DOHH2 (cell line): ENCODE results near the gene PPARA.

ENCODE experiments used
- H3F3A ChIP-seq: fragments of 200-600 bp; sonication (generic), shearing (Covaris generic); 2 replicates; pipeline ENCODE4 v1.6.0; 2016; ENCODE audit warnings: antibody characterized with exemption, mild to moderate bottlenecking; ENCODE audit not compliant: control insufficient read depth, insufficient read depth
- H3K27ac ChIP-seq: fragments of 200-600 bp; sonication (generic); 2 replicates; pipeline ENCODE4 v1.5.1; 2014; ENCODE audit warnings: low read depth, mild to moderate bottlenecking, low read length, moderate library complexity
- H3K27me3 ChIP-seq: fragments of 200-600 bp; sonication (generic); 2 replicates; pipeline ENCODE4 v1.6.1; 2014; ENCODE audit warnings: mild to moderate bottlenecking, low read length, mixed read lengths; ENCODE audit not compliant: control insufficient read depth
- H3K36me3 ChIP-seq: fragments of 200-600 bp; sonication (generic); 2 replicates; pipeline ENCODE4 v1.6.1; 2014; ENCODE audit warnings: mild to moderate bottlenecking, low read length, moderate library complexity, mixed read lengths; ENCODE audit not compliant: control insufficient read depth
- H3K4me1 ChIP-seq: fragments of 200-600 bp; sonication (generic); 2 replicates; pipeline ENCODE4 v1.6.1; 2014; ENCODE audit warnings: mild to moderate bottlenecking, low read length, mixed read lengths; ENCODE audit not compliant: control insufficient read depth
- H3K4me2 ChIP-seq: fragments of 200-600 bp; sonication (generic); 2 replicates; pipeline ENCODE4 v1.6.0; 2014; ENCODE audit warnings: mild to moderate bottlenecking, low read length, moderate library complexity
- H3K4me3 ChIP-seq: fragments of 200-600 bp; sonication (generic); 2 replicates; pipeline ENCODE4 v1.5.1; 2014; ENCODE audit warnings: mild to moderate bottlenecking, low read length, mixed read lengths
- H3K79me2 ChIP-seq: fragments of 200-600 bp; sonication (generic); 2 replicates; pipeline ENCODE4 v1.6.1; 2014; ENCODE audit warnings: mild to moderate bottlenecking, low read length, mixed read lengths; ENCODE audit not compliant: control insufficient read depth
- H3K9me2 ChIP-seq: fragments of 200-600 bp; sonication (generic); replicated peaks from 2 replicates; pipeline ENCODE4 v1.6.1; 2014; ENCODE audit warnings: mild to moderate bottlenecking, low read length, mixed read lengths; ENCODE audit not compliant: control insufficient read depth
- H3K9me3 ChIP-seq: fragments of 200-600 bp; sonication (generic); 2 replicates; pipeline ENCODE4 v1.6.1; 2014; ENCODE audit warnings: antibody characterized with exemption, low read length, mixed read lengths; ENCODE audit not compliant: control insufficient read depth, insufficient read depth
- H4K20me1 ChIP-seq: fragments of 200-600 bp; sonication (generic); 2 replicates; pipeline ENCODE4 v1.6.0; 2014; ENCODE audit warnings: low read depth, mild to moderate bottlenecking, antibody characterized with exemption, low read length, moderate library complexity; ENCODE audit not compliant: control insufficient read depth, insufficient read depth
- CTCF ChIP-seq: fragments of 200-600 bp; sonication (generic); IDR thresholded peaks from one replicate; pipeline ENCODE4 v1.5.1; 2014; ENCODE audit warnings: antibody characterized with exemption, mild to moderate bottlenecking, low read depth, low read length; ENCODE audit not compliant: poor library complexity, severe bottlenecking
- EZH2phosphoT487 ChIP-seq: fragments of 200-600 bp; sonication (generic); IDR thresholded peaks from 2 replicates; pipeline ENCODE4 v1.6.1; 2017; ENCODE audit warnings: borderline replicate concordance, mild to moderate bottlenecking, antibody characterized with exemption, low read length, moderate library complexity, mixed read lengths

The PPARA gene

GRCh38 chr22:46256358-46256958 lies 106.1 kb downstream of the PPARA start:
- Histone ChIP-seq H3K27ac (no peak overlapping the region), H3K27me3 (no peaks in the 10 kb centered on the region), H4K20me1 (no peaks in the 10 kb centered on the region), H3K36me3 (no peaks in the 10 kb centered on the region), H3K4me3 (no peak overlapping the region), H3K9me3 (no peaks in the 10 kb centered on the region), H3K4me2 (no peak overlapping the region), H3K79me2 (peaks cover 1% of the 10 kb centered on the region; the same call in 1 of the 2 replicates), H3K4me1 (peaks cover 17% of the 10 kb centered on the region), H3F3A (no peaks in the 10 kb centered on the region), H3K9me2 (no peaks in the 10 kb centered on the region)
- TF ChIP-seq EZH2phosphoT487 (no peak), CTCF (no peak)

- no peak for TF ChIP-seq EZH2phosphoT487
- H3K79me2 ChIP-seq: no peaks in the 10 kb centered on the region
- 0 out of 2 replicates have a peak, but pooled peaks cover 3% of the 10 kb centered on the region for H3K9me3 ChIP-seq
- no peaks in the 10 kb centered on the region for H3K9me2 ChIP-seq
- no peaks in the 10 kb centered on the region for H4K20me1 ChIP-seq
- H3F3A ChIP-seq: no peaks in the 10 kb centered on the region
- H3K4me1 ChIP-seq: peaks cover 5% of the 10 kb centered on the region; the same call in 1 of the 2 replicates
- H3K27ac ChIP-seq: no peak overlapping the region
- H3K36me3 ChIP-seq: no peaks in the 10 kb centered on the region
- no peaks in the 10 kb centered on the region for H3K27me3 ChIP-seq
- H3K4me2 ChIP-seq: no peak overlapping the region
- H3K4me3 ChIP-seq: no peak overlapping the region
Measured at GRCh38 chr22:46259374-46259773, 109.0 kb downstream of the PPARA start.

DNA sequence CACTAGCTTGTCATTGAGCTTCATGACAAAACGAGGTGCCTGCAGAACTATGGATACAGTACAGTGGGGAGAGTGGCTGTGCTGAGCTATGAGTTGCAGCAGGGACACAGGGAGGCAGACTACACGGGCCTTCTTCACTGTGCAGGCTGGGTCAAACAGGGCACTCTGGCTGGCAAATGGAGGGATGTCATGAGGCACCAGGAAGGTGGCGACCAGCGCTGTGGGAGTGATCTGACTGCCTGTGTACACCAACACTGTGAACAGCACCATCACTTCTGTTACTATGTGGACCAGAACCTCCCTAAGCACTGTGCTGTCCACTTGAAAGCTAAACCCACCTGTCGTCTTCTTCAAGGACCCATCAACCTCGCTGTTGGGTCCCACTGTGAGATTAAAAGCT lies 109.7 kb downstream of the PPARA start:
- Histone ChIP-seq H3K4me2 (no peak overlapping the region), H3K27me3 (no peaks in the 10 kb centered on the region), H3K27ac (no peak overlapping the region), H3K4me1 (no peaks in the 10 kb centered on the region), H3K79me2 (no peaks in the 10 kb centered on the region), H3K9me3 (peaks cover 4% of the 10 kb centered on the region), H3F3A (no peaks in the 10 kb centered on the region), H3K4me3 (no peak overlapping the region), H3K36me3 (no peaks in the 10 kb centered on the region), H4K20me1 (no peaks in the 10 kb centered on the region), H3K9me2 (no peaks in the 10 kb centered on the region)
- TF ChIP-seq CTCF: no peak
- TF ChIP-seq EZH2phosphoT487: no peak

- Histone ChIP-seq H4K20me1 (no peaks in the 10 kb centered on the region), H3K4me3 (no peak overlapping the region), H3K4me1 (no peaks in the 10 kb centered on the region), H3K4me2 (no peak overlapping the region), H3K79me2 (no peaks in the 10 kb centered on the region), H3K36me3 (no peaks in the 10 kb centered on the region), H3F3A (no peaks in the 10 kb centered on the region), H3K27me3 (peaks cover 16% of the 10 kb centered on the region), H3K9me3 (peaks cover 11% of the 10 kb centered on the region), H3K27ac (no peak overlapping the region), H3K9me2 (no peaks in the 10 kb centered on the region)
- TF ChIP-seq CTCF: no peak
- TF ChIP-seq EZH2phosphoT487: no peak
Measured at GRCh38 chr22:46262449-46263215, 112.3 kb downstream of the PPARA start.
